Left lung (tissue), 10 donors: ENCODE measurements around the gene CMBL. TPM values are rescaled to one million over a fixed set of nuclear protein-coding genes. Genes with fewer than 3 reads are reported as not detected.
"Not testable (repeated sequence)": the region's sequence is repeated elsewhere in the genome, so short reads cannot be mapped to it uniquely, and the experiment has no call there.

ENCODE experiments used
- ATAC-seq: fragments of 200-7000 bp; cut with Tn5 transposase; one replicate; pipeline ENCODE4 v1.9.1; 2020; ENCODE audit warnings: moderate library complexity
- DNase-seq, 4 donors: peaks; one replicate each; pipeline ENCODE4 v3.0.0-alpha.2; 2013 to 2020
- H3K27ac ChIP-seq, 2 donors: fragments of 200-600 bp; sonication (generic) in 1 of 2; one replicate each; pipeline versions ENCODE4 v1.5.0 to v1.8.0; 2020 to 2021
- H3K27me3 ChIP-seq, 2 donors: fragments of 200-600 bp; sonication (generic) in 1 of 2; one replicate each; pipeline versions ENCODE4 v1.5.0 to v1.8.0; 2020 to 2021
- H3K36me3 ChIP-seq, 2 donors: fragments of 200-600 bp; sonication (generic) in 1 of 2; one replicate each; pipeline versions ENCODE4 v1.5.0 to v1.8.0; 2020 to 2021
- H3K4me1 ChIP-seq, 2 donors: fragments of 200-600 bp; one replicate each; pipeline ENCODE4 v1.8.0; 2021
- H3K4me3 ChIP-seq, 2 donors: fragments of 200-600 bp; sonication (generic) in 1 of 2; one replicate each; pipeline versions ENCODE4 v1.5.0 to v1.8.0; 2020 to 2021; ENCODE audit warnings: mild to moderate bottlenecking in 1 of 2
- H3K9me3 ChIP-seq, 2 donors: fragments of 200-600 bp; sonication (generic) in 1 of 2; one replicate each; pipeline versions ENCODE4 v1.5.0 to v1.8.0; 2020 to 2021
- intact Hi-C, 2 donors: fragments of 100-400 bp; cut with DNase I; formaldehyde crosslinking; loops; one replicate each; pipeline versions ENCODE4 v1.11.2 to v1.14.2; 2022
- polyA plus RNA-seq, 6 donors: library from polyadenylated mRNA; unstranded; fragments of 120-200 nt; gene quantifications; one replicate each; pipeline ENCODE4 v1.2.1, GENCODE V29; 2013; ENCODE audit not compliant: insufficient read length in 6 of 6
- total RNA-seq, 2 donors: library from RNA; stranded (reverse); fragmentation: NEBNext Ultra II Directional; extraction: Animal tissue kit (Norgen Biotek cat#: 25700); gene quantifications; one replicate each; pipeline ENCODE4 v1.2.1, GENCODE V29; 2021
- TF ChIP-seq, protein P1 (sequence below), 2 donors: fragments of 200-600 bp; sonication (generic) in 1 of 2; IDR thresholded peaks; one replicate each; pipeline versions ENCODE4 v1.5.0 to v1.8.0; 2021; ENCODE audit warnings: antibody characterized with exemption in 2 of 2
- donor health status: DM: no; HTN: yes; CAD: no.
- donor health status: DM: no; HTN: no; CAD: no.

The CMBL gene
- total and polyA plus RNA-seq, 8 donors: 17.3 to 26.9 (median 22.5) TPM

DNA sequence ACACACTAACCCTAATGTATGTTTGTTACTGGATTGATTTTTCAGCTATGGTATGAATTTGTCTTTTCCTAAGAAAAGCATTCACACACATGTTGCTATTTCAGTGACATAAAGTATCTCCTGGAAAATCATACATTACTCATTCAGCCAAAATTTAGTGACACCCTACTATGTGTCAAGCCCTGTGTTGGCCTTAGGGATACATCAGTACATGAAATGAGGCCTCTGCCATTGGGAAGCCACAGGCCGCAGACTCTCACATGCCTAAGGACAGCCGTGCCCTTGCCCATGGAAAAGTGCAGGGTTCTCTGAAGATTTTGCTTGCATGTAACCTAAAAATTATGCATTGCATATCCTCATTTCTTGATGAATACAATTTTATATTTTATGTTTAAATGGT, 40.6 kb upstream of the CMBL start:
- Histone ChIP-seq H3K27ac (no peak overlapping the region), H3K27me3 (no peaks in the 10 kb centered on the region), H3K4me1 (peaks cover 0 to 13% of the 10 kb centered on the region in 2 donors), H3K4me3 (no peak overlapping the region), H3K9me3 (no peaks in the 10 kb centered on the region), H3K36me3 (no peaks in the 10 kb centered on the region)
- intact Hi-C loops: no loop called here
- ATAC-seq: no peak
- no peak for DNase-seq
- TF ChIP-seq, protein P1, sequence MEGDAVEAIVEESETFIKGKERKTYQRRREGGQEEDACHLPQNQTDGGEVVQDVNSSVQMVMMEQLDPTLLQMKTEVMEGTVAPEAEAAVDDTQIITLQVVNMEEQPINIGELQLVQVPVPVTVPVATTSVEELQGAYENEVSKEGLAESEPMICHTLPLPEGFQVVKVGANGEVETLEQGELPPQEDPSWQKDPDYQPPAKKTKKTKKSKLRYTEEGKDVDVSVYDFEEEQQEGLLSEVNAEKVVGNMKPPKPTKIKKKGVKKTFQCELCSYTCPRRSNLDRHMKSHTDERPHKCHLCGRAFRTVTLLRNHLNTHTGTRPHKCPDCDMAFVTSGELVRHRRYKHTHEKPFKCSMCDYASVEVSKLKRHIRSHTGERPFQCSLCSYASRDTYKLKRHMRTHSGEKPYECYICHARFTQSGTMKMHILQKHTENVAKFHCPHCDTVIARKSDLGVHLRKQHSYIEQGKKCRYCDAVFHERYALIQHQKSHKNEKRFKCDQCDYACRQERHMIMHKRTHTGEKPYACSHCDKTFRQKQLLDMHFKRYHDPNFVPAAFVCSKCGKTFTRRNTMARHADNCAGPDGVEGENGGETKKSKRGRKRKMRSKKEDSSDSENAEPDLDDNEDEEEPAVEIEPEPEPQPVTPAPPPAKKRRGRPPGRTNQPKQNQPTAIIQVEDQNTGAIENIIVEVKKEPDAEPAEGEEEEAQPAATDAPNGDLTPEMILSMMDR (IDR thresholded peaks at IDR 0.05): no peak

DNA sequence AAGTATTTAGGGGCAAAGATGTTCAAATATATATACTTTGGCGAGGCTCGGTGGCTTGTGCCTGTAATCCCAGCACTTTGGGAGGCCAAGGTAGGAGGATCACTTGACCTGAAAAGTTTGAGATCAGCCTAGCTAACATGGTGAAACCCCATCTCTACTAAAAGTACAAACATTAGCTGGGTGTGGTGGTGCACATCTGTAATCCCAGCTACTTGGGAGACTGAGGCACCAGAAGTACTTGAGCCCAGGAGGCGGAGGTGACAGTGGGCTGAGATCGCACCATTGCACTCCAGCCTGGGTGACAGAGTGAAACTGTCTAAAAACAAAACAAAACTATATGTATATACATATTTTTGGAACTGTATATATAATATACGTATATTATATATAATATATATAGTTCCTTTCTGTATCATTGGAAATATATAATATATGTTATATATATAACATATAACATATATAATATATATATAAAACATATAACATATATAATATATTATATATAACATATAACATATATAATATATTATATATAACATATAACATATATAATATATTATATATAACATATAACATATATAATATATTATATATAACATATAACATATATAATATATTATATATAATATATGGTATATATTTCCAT, 36.9 kb upstream of the CMBL start:
- H3K36me3 ChIP-seq, intact Hi-C loops, H3K27ac ChIP-seq, H3K4me1 ChIP-seq, ATAC-seq, DNase-seq, H3K4me3 ChIP-seq, H3K27me3 ChIP-seq, H3K9me3 ChIP-seq: not testable (repeated sequence)

- intact Hi-C loops: no loop called here
- DNase-seq (no peak), ATAC-seq (no peak)
- Histone ChIP-seq H3K4me1 (no peaks in the 10 kb centered on the region), H3K4me3 (no peak overlapping the region), H3K27ac (no peak overlapping the region), H3K36me3 (no peaks in the 10 kb centered on the region), H3K27me3 (no peaks in the 10 kb centered on the region), H3K9me3 (no peaks in the 10 kb centered on the region)
- TF ChIP-seq, protein P1 (IDR thresholded peaks at IDR 0.05): no peak
Measured at GRCh38 chr5:10343486-10343885, 35.8 kb upstream of the CMBL start.

GRCh38 chr5:10339958-10340357, 32.3 kb upstream of the CMBL start:
- Histone ChIP-seq H3K4me3 (no peak overlapping the region), H3K4me1 (no peaks in the 10 kb centered on the region), H3K9me3 (no peaks in the 10 kb centered on the region), H3K27ac (no peak overlapping the region), H3K27me3 (peaks cover 0 to under 1% of the 10 kb centered on the region in 2 donors), H3K36me3 (no peaks in the 10 kb centered on the region)
- ATAC-seq (no peak), DNase-seq (no peak)
- intact Hi-C loops: no loop called here
- TF ChIP-seq, protein P1 (IDR thresholded peaks at IDR 0.05): no peak

GRCh38 chr5:10339058-10339811, 31.5 kb upstream of the CMBL start:
- Histone ChIP-seq H3K36me3 (no peaks in the 10 kb centered on the region), H3K4me3 (no peak overlapping the region), H3K4me1 (peaks cover 5% of the 10 kb centered on the region in 2 donors), H3K27ac (no peak overlapping the region), H3K9me3 (no peaks in the 10 kb centered on the region), H3K27me3 (peaks cover 0 to 8% of the 10 kb centered on the region in 2 donors)
- ATAC-seq: no peak
- intact Hi-C loops: no loop called here
- TF ChIP-seq, protein P1 (IDR thresholded peaks at IDR 0.05): no peak
- DNase-seq: no peak
